Hepatocyte (in vitro differentiated cells): ENCODE data around the gene RUNX1. TPM values are rescaled to one million over a fixed set of nuclear protein-coding genes. Genes with fewer than 3 reads are reported as not detected.

Source experiments
- DNase-seq: peaks from one replicate; pipeline ENCODE4 v3.0.0-alpha.2; 2016; ENCODE audit warnings: low spot score
- H2AFZ ChIP-seq: fragments of 200-600 bp; sonication (generic); 2 replicates; pipeline ENCODE4 v1.6.0; 2016; ENCODE audit warnings: antibody characterized with exemption, mild to moderate bottlenecking
- H3K27ac ChIP-seq: fragments of 200-600 bp; sonication (generic); 2 replicates; pipeline ENCODE4 v1.5.1; 2016; ENCODE audit warnings: mild to moderate bottlenecking
- H3K27me3 ChIP-seq: fragments of 200-600 bp; sonication (generic); 2 replicates; pipeline ENCODE4 v1.6.1; 2016
- H3K36me3 ChIP-seq: fragments of 200-600 bp; sonication (generic); replicated peaks from 2 replicates; pipeline ENCODE4 v1.5.1; 2016; ENCODE audit warnings: low read depth; ENCODE audit not compliant: insufficient read depth
- H3K4me1 ChIP-seq: fragments of 200-600 bp; sonication (generic); 2 replicates; pipeline ENCODE4 v1.5.1; 2016; ENCODE audit warnings: mild to moderate bottlenecking, moderate library complexity; ENCODE audit not compliant: insufficient read depth
- H3K4me2 ChIP-seq: fragments of 200-600 bp; sonication (generic); 2 replicates; pipeline ENCODE4 v1.6.0; 2016
- H3K4me3 ChIP-seq: fragments of 200-600 bp; sonication (generic); 2 replicates; pipeline ENCODE4 v1.5.1; 2016; ENCODE audit warnings: mild to moderate bottlenecking
- H3K79me2 ChIP-seq: fragments of 200-600 bp; sonication (generic); 2 replicates; pipeline ENCODE4 v1.6.0; 2017; ENCODE audit warnings: mild to moderate bottlenecking
- H3K9me2 ChIP-seq: fragments of 200-600 bp; sonication (generic); replicated peaks from 2 replicates; pipeline ENCODE4 v1.6.0; 2017; ENCODE audit warnings: mild to moderate bottlenecking; ENCODE audit not compliant: insufficient read depth
- H3K9me3 ChIP-seq: fragments of 200-600 bp; sonication (generic); 2 replicates; pipeline ENCODE4 v1.5.1; 2016; ENCODE audit warnings: low read depth, mild to moderate bottlenecking
- H4K20me1 ChIP-seq: fragments of 200-600 bp; sonication (generic); 2 replicates; pipeline ENCODE4 v1.6.0; 2016; ENCODE audit warnings: mild to moderate bottlenecking; ENCODE audit not compliant: insufficient read depth, poor library complexity, severe bottlenecking
- EZH2 ChIP-seq: fragments of 200-600 bp; sonication (generic); IDR thresholded peaks from 2 replicates; pipeline ENCODE4 v1.6.1; 2016; ENCODE audit warnings: antibody characterized with exemption, mild to moderate bottlenecking, borderline replicate concordance
- EZH2phosphoT487 ChIP-seq: fragments of 200-600 bp; sonication (generic); IDR thresholded peaks from one replicate; pipeline ENCODE4 v1.6.1; 2018; ENCODE audit warnings: antibody characterized with exemption, mild to moderate bottlenecking, low read depth, moderate library complexity; ENCODE audit not compliant: unreplicated experiment, severe bottlenecking
- WGBS: methylation state at CpG from one replicate; pipeline ENCODE4 v1.1.6; 2016; ENCODE audit warnings: low lambda C conversion rate; ENCODE audit errors: missing lambda C conversion rate; 5-methylcytosine and 5-hydroxymethylcytosine counted together
- polyA plus RNA-seq: library from polyadenylated mRNA; unstranded; fragments of >200 nt; fragmentation: Nextera tagmentation; extraction: Ambion mirVana; gene quantifications from 2 replicates; pipeline ENCODE4 v1.2.1, GENCODE V29; 2016
- total RNA-seq: library from RNA; depleted of rRNA; stranded (reverse); fragments of >200 nt; gene quantifications from 2 replicates; pipeline ENCODE4 v1.2.3, GENCODE V29; 2014
- TF ChIP-seq, protein P1 (sequence below): fragments of 200-600 bp; sonication (generic); IDR thresholded peaks from 2 replicates; pipeline ENCODE4 v1.5.1; 2016; ENCODE audit warnings: antibody characterized with exemption, mild to moderate bottlenecking; ENCODE audit not compliant: poor library complexity

The RUNX1 gene
- total and polyA plus RNA-seq, 2 experiments from 2014 or later, result 8.5 to 10.9 TPM

DNA sequence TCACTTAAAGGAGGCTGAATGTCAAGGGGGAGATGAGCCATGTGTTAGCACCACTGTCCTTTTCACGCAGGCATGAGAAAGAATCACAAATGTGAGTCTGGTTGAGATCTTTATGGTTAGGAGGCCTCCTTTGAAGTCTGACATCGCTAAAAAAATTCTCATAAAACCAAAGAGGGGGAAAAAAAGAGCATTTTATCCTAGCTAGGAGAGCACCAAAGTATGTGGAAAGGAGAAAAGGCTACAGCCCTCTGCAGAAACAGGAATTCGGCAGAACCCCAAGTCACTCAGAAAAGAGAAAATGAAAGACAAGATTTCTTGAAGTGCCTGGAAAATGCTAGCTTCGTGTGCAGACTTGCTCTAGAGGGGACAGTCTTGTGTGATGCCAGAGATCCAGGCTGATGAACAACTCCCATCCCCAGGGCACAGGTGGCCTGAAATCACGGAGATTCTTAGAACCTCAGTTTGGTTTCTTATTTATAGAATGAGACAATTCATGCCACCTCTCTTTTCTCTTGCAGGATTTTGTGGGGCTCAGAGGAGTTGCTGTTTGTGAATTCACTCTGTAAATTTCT is 61.5 kb downstream of the RUNX1 start:
- Histone ChIP-seq H2AFZ (peak overlapping the region; percentile 5), H3K4me1 (no peaks in the 10 kb centered on the region), H3K9me2 (no peaks in the 10 kb centered on the region), H3K4me3 (no peak overlapping the region), H3K4me2 (peak overlapping the region; percentile 3), H3K36me3 (no peaks in the 10 kb centered on the region), H3K9me3 (no peaks in the 10 kb centered on the region), H3K79me2 (no peaks in the 10 kb centered on the region), H3K27ac (no peak overlapping the region), H3K27me3 (no peaks in the 10 kb centered on the region), H4K20me1 (no peaks in the 10 kb centered on the region)
- DNase-seq, result no peak
- WGBS, result 47% methylated on average over 5 of the region's 5 CpGs
- TF ChIP-seq EZH2phosphoT487 (no peak), EZH2 (no peak)
- TF ChIP-seq, protein P1, sequence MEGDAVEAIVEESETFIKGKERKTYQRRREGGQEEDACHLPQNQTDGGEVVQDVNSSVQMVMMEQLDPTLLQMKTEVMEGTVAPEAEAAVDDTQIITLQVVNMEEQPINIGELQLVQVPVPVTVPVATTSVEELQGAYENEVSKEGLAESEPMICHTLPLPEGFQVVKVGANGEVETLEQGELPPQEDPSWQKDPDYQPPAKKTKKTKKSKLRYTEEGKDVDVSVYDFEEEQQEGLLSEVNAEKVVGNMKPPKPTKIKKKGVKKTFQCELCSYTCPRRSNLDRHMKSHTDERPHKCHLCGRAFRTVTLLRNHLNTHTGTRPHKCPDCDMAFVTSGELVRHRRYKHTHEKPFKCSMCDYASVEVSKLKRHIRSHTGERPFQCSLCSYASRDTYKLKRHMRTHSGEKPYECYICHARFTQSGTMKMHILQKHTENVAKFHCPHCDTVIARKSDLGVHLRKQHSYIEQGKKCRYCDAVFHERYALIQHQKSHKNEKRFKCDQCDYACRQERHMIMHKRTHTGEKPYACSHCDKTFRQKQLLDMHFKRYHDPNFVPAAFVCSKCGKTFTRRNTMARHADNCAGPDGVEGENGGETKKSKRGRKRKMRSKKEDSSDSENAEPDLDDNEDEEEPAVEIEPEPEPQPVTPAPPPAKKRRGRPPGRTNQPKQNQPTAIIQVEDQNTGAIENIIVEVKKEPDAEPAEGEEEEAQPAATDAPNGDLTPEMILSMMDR, result no peak

GRCh38 chr21:34986561-34987500 is 62.3 kb downstream of the RUNX1 start:
- H3K9me2 ChIP-seq, result no peaks in the 10 kb centered on the region
- H3K4me1 ChIP-seq, result no peaks in the 10 kb centered on the region
- 53% methylated on average over 16 of the region's 16 CpGs for WGBS
- no peaks in the 10 kb centered on the region for H3K36me3 ChIP-seq
- no peak overlapping the region for H3K27ac ChIP-seq
- H3K4me3 ChIP-seq, result no peak overlapping the region
- H3K79me2 ChIP-seq, result no peaks in the 10 kb centered on the region
- H4K20me1 ChIP-seq, result no peaks in the 10 kb centered on the region
- H3K9me3 ChIP-seq, result no peaks in the 10 kb centered on the region
- peak; percentile 26 for DNase-seq
- peak overlapping the region; percentile 5 for H2AFZ ChIP-seq
- TF ChIP-seq EZH2, result no peak
- TF ChIP-seq, protein P1, result no peak
- no peak for TF ChIP-seq EZH2phosphoT487
- H3K27me3 ChIP-seq, result no peaks in the 10 kb centered on the region
- peak overlapping the region; percentile 3 for H3K4me2 ChIP-seq

DNA sequence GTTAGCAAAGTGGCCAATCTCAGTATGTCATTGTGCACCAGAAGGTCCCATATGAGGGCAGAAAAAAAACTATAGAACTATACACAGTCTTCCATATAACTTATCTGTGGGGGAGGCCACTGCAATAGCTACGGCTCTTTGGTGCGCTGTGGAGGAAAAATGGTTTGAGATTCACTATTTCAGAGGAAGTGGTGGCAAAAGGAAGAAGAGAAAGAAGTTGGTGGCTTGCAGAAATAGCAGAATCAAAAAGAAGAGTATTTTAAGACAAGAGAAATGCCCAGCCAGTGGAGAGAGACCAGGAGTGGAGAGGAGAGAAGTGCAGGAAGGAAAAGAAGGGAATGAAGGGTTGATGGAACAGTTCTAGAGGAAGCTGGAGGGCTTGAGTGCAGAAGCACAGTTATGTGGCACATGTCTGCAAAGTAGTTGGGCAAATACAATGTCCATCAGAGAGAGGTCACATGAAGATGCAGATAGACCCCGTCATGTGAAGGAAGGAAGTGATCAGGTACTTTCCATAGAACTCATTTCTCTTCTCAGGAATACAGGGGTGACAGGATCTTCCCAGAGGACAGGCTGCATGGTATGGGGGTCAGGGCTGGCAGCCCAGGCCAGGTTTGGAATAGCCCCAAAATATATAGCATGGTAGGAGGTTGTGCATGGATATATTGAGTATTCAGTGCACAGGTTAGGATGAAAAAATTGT is 64.6 kb downstream of the RUNX1 start:
- Histone ChIP-seq H3K4me2 (no peak overlapping the region), H3K9me2 (no peaks in the 10 kb centered on the region), H3K27ac (no peak overlapping the region), H3K79me2 (no peaks in the 10 kb centered on the region), H3K4me1 (no peaks in the 10 kb centered on the region), H3K36me3 (no peaks in the 10 kb centered on the region), H3K27me3 (no peaks in the 10 kb centered on the region), H4K20me1 (no peaks in the 10 kb centered on the region), H3K4me3 (no peak overlapping the region), H3K9me3 (no peaks in the 10 kb centered on the region), H2AFZ (no peak overlapping the region)
- no peak for DNase-seq
- TF ChIP-seq, protein P1, result no peak
- TF ChIP-seq EZH2 (no peak), EZH2phosphoT487 (no peak)
- WGBS, result 100% methylated on average over 3 of the region's 3 CpGs
